Right renal pelvis (tissue), 4 donors: ENCODE measurements around the gene EPM2A. TPM values are rescaled to one million over a fixed set of nuclear protein-coding genes. Genes with fewer than 3 reads are reported as not detected.
"Not testable (repeated sequence)": the region's sequence is repeated elsewhere in the genome, so short reads cannot be mapped to it uniquely, and the experiment has no call there.

ENCODE experiments used
- DNase-seq, 4 donors: peaks; one replicate each; pipeline ENCODE4 v3.0.0-alpha.2; 2013; ENCODE audit warnings: low read depth in 4 of 4, low spot score in 3 of 4, missing footprints in 1 of 4
- polyA plus RNA-seq, 4 donors: library from polyadenylated mRNA; unstranded; fragments of 120-200 nt; gene quantifications; one replicate each; pipeline ENCODE4 v1.2.1, GENCODE V29; 2013; ENCODE audit not compliant: insufficient read length in 4 of 4

EPM2A gene
- polyA plus RNA-seq, 4 donors: 12.3 to 16.7 (median 16.1) TPM

DNA sequence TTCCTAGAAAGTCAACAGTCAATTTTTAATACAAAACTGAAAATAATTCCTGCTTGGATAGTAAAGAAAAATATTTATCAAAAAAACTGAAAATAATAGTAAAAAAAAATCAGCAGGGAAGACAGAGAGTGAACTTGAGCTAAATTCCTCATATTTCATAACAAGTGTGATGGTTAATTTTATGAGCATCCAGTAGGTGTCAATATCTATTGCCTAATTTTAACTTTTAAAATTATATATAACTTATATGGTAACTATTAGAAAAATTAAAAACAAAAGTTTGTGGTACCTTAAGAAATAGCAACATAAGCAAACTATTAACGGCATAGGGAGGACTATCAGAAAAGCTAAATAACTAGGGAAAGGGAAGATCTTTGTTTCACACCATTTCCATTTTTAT, 2.1 kb downstream of the EPM2A start:
- DNase-seq: no peak

DNA sequence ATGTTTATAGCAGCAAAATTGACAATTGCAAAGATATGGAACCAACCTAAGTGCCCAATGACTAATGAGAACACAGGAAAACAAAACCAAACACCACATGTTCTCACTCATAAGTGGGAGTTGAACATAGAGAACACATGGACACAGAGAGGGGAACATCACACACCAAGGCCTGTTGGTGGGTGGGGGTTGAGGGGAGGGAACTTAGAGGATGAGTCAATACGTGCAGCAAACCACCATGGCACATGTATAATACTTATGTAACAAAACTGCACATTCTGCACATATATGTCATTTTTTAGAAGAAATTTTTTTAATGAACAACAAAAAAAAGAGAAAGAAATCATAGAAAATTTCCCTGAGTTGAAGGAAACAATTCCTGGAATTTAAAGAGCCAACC, 3.9 kb downstream of the EPM2A start:
- DNase-seq: no peak

DNA sequence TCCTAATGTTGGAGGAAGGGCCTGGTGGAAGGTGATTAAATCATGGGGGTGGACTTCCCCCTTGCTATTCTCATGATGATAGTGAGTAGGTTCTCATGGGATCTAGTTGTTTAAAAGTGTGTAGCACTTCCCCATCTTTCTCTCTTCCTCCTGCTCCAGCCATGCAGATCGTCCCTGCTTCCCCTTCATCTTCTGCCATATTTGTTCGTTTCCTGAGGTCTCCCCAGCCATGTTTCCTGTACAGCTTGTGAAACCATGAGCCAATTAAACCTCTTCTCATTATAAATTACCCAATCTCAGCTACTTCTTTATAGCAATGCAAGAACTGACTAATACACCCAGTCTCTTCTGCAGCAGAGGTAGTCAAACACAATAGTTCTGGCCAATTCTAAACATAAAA, 5.4 kb downstream of the EPM2A start:
- no peak for DNase-seq

DNA sequence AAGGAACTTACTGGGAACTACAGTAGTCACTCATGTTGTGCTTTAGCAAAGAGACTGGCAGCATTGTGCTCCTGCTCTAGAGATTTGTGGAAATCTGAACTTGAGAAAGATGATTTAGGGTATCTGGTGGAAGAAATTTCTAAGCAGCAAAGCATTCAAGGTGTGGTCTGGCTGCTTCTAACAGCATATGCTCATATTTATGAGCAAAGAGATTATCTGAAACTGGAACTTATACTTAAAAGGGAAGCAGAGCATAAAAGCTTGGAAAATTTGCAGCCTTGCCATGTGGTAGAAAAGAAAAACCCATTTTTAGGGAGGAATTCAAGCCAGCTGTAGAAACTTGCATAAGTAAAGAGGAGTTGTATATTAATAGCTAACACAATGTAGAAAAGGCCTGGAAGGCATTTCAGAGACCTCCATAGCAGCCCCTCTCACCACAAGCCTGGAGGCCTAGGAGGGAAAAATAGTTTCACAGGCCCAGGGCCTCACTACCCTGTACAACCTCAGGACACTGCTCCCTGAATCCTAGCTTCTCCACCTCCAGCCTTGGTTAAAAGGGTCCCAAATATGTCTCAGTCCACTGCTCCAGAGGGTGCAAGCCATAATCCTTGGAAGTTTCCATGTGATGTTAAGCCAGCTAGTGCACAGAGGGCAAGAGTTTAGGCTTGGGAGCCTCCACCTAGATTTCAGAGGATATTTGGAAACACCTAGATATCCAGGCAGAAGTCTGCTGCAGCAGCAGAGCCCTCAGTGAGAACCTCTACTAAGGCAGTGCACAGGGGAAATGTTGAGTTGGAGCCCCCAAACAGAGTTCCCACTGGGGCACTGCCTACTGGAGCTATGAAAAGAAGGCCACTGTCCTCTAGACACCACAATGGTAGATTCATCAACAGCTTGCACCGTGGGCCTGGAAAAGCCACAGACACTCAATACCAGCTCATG, 6.6 kb downstream of the EPM2A start:
- no peak for DNase-seq

DNA sequence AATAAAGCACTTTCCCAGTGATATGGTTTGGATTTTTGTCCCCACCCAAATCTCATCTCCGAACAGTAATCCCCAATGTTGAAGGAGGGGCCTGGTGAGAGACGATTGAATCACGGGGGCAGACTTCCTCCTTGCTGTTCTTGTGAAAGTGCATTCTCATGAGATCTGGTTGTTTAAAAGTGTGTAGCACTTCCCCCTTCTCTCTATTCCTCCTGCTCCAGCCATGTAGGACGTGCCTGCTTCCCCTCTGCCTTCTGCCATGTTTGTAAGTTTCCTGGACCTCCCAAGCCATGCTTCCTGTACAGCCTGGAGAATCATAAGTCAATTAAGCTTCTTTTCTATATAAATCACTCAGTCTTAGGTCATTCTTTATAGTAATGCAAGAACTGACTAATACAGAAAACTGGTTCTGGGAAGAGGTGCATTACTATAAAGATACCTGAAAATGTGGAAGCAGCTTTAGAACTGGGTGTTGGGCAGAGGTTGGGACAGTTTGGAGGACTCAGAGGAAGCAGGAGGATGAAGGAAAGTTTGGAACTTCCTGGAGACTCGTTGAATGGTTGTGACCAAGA, 7.4 kb downstream of the EPM2A start:
- no peak for DNase-seq

DNA sequence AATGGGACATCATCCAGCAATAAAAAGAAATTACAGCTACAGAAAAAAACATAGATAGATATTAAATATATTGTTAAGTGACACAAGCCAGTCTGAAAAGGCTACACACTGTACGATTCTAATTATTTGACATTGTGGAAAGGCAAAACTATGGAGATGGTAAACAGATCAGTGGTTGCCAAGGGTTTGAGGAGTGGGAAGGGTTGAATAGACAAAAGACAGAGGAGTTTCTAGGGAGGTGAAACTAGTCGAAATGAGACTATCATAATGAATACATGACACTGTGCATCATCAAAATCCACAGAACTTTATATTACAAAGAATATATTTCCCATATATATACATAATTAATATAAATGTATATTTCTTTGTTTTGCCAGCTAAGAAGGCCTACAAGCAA, 9.8 kb downstream of the EPM2A start:
- DNase-seq: no peak

DNA sequence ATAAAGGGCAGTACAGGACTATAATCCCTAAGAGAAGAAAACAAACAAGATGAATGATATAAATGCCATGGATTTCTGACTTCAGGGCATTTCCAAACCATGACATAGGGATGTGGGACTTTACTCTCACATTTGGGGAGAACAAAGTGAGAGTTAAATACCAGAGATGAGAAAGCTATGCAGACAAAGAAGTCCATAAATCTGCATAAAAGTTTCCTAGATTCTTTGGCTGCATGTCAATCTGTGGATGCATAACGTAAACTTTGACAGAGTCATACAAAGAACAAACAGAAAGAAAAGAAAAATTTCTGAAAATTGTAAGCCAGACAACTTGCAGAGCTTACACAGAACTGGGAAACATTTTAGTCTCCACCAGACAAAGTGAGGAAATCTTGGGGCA, 11.7 kb downstream of the EPM2A start:
- no peak for DNase-seq

DNA sequence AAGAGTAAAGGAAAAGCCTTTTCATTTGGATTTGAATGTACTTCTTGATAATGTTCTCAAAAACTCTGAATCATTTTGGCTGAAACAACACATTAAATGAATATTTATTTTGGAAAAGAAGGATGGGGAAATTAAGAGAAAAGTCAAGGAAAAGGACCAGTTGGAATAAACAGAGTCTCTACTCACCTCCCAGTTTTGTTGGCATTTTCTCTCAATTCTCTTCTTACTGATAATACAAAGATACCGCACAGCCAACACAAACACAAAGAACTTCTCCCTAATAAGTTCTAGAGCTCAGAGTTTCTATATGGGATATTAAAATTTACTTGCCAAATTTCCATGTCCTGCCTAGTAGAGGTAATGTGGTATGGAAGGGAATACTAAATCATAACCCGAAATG, 13.1 kb downstream of the EPM2A start:
- DNase-seq: no peak

DNA sequence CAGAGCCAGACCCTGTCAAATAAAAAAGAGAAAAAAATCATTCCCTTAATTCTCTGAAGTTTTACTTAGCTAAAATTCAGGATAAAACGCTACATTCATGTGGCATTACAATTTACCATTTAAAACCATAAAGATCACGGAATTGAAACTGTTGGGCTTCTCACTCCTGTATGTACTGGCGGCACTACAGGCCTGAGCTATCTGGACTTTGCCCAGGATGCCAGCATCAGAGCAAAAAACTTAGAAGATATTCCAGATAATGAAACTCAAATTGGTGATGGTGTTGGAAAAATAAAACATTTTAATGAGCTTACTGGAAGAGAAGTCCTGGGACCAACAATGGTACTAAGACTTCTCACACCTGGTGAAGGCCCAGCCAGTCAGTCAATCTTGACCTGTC, 14.2 kb downstream of the EPM2A start:
- no peak for DNase-seq

DNA sequence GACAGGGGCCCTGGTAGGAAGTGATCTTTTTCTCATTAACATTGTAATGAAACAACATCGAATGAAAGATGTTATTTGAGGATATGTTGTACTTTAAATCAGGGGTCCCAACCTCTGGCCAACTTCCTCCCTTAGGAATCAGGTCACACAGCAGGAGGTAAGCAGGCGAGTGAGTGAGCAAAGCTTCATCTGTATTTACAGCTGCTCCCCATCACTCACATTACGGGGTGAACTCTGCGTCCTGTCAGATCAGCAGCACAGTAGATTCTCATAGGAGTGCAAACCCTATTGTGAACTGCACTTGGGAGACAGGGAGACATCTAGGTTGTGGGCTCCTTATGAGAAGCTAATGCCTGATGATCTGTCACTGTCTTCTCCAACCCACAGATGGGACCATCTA, 19.9 kb downstream of the EPM2A start:
- no peak for DNase-seq

DNA sequence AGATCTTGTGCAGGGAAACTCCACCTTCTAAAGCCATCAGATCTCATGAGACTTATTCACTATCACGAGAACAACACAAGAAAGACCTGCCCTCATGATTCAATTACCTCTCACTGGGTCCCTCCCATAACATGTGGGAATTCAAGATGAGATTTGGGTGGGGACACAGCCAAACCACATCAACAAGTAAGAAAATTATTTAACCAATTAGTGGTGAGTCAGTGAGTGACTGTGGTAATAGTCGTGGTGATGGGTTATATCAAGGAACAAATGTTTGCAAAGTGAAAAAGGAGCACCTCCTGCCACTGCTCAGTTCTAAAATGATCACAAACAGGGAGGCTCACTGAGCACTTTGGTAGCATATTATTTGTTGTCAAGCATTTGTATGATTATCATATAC, 20.6 kb downstream of the EPM2A start:
- DNase-seq: no peak

DNA sequence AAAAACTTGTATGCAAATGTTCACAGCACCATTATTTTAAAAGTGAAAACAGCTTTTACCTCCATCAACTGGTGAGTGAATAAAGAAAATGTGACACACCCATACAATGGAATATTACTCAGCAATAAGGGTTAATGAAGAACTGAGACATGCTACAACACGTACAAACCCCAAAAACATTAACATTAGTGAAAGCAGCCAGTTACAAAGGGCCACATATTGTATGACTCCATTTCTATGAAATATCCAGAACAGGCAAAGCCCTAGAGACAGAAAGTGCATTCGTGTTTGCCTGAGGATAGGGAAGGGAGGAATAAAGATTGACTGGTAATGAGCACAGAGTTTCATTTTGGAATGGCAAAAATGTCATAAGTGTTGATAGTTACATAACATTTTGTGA, 21.5 kb downstream of the EPM2A start:
- DNase-seq: no peak

DNA sequence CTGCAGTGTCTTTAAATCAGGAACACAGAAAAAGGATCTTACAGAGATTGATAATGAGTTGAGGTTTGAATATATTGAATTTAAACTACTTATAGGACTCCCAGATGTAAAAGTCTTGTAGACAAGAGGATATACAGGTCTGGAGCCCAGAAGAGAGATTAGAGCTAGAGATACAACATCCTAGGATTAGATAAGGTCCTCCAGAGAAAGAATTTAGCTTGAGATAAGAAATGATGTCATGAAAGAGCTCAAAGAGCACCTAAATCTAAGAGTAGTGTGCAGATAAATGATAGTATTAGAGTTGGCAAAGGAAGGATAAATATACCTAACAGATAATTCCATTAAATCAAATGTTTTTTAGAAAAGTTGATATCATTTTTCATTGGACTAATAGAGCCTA, 23.9 kb downstream of the EPM2A start:
- no peak for DNase-seq

DNA sequence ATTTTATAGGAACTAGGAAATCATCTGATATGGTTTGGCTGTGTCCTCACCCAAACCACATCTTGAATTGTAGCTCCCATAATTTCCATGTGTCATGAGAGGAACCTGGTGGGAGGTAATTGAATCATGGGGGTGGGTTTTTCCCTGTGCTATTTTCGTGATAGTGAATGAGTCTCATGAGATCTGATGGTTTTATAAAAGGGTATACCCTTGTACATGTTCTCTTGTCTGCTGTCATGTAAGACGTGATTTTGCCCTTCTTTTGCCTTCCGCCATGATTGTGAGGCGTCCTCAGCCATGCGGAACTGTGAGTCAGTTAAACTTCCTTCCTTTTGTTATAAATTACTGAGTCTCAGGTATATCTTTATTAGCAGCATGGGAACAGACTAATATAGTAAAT, 27.9 kb downstream of the EPM2A start:
- DNase-seq: no peak

DNA sequence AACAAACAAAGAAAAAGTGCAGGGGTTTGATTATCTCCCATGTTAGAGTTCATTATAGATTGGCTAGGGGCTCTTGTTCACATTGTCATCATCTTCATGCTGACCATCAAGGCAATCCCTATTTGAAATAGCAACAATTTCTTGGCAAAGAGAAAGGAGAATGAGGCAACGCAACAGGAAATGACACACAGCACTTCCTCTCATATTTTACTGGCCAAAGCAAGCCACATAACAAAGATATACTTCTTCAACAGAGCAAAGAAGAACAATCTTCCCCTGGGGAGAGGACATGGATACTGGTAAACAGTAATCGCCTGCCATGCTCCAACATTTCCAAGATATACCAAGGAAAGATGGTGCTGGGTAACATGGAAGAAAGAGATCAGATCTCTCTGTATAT, 29.8 kb downstream of the EPM2A start:
- DNase-seq: no peak

DNA sequence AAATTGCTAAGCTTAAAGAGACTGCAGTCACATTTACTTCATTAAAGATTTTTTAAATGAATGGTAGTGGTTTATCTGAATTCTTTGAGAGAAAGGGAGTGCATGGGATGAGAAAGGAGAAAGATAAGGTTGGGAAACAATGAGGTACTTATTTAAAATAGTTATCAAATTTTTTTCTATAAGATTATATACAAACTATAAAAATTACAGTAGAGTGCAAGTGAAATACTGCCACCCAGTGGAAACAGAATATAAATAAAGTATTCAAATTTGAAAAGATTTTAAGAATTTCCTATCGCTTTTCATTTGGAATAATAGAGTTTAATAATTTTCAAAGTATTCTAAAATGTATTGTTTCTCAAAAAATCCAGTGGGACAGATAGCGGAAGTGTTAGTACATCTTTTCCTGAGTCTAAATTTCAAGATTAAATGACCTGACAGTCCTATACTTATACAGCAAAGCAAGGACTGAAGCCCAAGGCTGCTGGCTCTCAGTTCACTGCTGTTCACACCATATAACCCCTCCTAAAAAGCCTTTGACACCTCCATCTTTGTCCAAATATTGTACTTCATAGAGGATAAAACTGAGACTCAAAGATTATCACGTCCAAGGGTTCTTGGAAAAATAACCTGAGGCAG, 31.1 kb downstream of the EPM2A start:
- no peak for DNase-seq

DNA sequence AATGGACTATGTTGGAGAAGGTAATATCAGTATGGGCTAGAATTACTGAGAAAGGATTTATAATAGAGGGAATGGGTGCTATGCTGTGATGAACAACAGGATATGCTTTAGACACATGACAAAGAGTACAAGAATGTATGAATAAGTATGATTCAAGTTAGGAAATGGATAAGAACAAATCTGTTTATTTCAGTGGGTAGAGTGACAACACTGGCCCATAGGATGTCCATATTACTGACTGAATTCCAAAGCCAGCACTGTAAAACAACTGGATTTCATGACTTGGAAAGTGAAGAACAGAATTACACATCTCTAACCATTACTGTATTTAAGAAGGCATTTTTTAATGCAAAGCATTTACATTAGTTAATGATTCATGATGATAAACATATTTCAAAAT, 35.9 kb downstream of the EPM2A start:
- DNase-seq: no peak

DNA sequence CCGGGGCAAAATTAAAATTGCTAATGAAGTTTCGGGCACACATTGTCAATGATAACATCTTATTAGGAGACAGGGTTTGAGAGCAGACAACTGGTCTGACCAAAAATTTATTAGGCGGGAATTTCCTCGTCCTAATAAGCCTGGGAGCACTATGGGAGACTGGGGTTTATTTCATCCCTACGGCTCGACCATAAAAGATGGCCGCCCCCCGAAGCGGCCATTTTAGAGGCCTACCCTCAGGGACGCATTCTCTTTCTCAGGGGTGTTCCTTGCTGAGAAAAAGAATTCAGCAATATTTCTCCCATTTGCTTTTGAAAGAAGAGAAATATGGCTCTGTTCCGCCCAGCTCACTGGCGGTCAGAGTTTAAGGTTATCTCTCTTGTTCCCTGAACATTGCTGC, 37.9 kb downstream of the EPM2A start:
- not testable (repeated sequence) for DNase-seq

DNA sequence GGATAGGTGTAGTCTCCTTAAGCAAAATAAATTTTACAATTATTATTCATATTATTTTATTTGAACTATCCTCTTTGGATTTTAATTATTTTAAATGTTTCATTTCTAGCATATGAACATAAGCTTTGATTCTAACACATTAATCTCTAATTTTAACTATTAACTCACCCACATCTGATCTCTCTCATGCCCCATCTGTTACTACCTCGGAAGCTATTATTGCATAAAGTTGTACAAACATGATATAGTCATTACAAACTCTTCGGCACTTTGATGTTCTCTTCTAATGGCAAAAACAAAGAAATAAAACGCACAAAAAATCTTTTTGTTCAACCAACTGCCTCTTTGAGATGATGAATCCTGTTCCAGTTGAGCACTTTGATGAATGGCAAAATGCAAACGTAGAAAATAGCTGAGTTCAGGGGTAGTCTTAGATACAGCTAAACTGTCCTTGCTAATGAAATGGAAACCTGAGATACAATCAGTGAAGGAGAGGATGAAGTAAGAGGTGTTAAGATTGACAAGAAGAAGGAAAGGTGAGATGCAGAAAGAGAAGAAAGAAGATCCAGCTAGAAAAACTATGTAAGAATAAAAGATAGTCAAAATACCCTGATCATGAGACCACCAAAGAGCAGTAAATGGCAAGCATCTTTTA, 41.1 kb downstream of the EPM2A start:
- no peak for DNase-seq

DNA sequence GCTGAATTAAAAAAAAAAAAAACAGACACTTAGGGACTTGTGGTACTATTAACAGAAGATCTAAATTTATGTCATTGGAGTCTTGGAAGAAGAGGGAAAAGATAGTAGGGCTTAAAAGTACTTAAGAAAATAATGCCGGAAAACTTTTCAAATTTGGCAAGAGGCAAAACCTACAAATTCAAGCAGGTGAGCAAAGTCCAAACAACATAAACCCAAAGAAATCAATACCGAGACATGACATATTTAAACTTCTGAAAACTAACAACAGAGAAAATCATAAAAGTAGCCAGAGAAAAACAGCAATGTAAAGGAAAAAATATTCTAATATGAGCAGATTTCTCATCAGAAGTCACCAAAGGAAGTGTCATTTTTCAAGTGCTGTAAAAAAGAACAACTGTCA, 44.4 kb downstream of the EPM2A start:
- DNase-seq: no peak

DNA sequence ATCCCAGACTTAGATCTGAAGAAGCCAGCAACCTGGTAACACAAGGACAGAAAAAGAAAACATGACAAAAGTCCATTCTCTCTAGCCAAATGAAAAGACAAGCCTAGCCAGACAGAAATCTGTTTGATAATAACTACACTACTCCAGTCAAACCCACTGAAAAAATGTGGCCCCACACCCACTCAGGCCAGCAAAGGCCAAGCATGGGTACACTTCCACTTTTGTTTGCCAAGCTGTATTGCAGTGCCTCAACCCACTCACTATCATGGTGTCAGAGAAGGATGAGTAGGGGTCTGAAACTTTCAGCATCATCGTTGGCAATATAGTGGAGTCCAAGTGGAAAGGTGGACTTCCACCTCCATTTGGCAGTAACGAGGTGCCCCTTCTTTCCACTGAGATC, 45.8 kb downstream of the EPM2A start:
- DNase-seq: no peak
